ENCODE measurements around the gene FLYWCH2.

- TF ChIP-seq CTCF (IDR thresholded peaks at IDR 0.05 in 2 of 3, conservative IDR thresholded peaks at IDR 0.05 in 1 of 3; ENCODE audit: borderline replicate concordance in 1 of 3, insufficient read depth in 1 of 3, low read depth in 2 of 3, low read length in 2 of 3) (no peak), POLR2AphosphoS5 (IDR thresholded peaks at IDR 0.05; ENCODE audit: low read depth, low read length) (peak; percentile 70), SIN3A (IDR thresholded peaks at IDR 0.05; ENCODE audit: low read depth) (no peak), SRF (IDR thresholded peaks at IDR 0.05; ENCODE audit: low read depth) (no peak), JUND (IDR thresholded peaks at IDR 0.05) (no peak), POLR2A (IDR thresholded peaks at IDR 0.05; ENCODE audit: borderline replicate concordance, extremely low read depth, insufficient read depth, insufficient read length) (peak; percentile 38), EZH2phosphoT487 (IDR thresholded peaks at IDR 0.05; ENCODE audit: borderline replicate concordance) (no peak), EZH2 (IDR thresholded peaks at IDR 0.05) (no peak), CEBPB (IDR thresholded peaks at IDR 0.05; ENCODE audit: low read depth) (no peak), ELF1 (IDR thresholded peaks at IDR 0.05; ENCODE audit: borderline replicate concordance, low read depth) (no peak), SP1 (IDR thresholded peaks at IDR 0.05; ENCODE audit: low read depth) (no peak), ZBTB33 (IDR thresholded peaks at IDR 0.05; ENCODE audit: extremely low read depth, insufficient replicate concordance, low read length) (no peak)
Observed at GRCh38 chr16:2881783-2882649, 999 bp upstream of the FLYWCH2 start.
